Stomach (tissue), 4 donors: Measurements from ENCODE around the gene TFIP11.

ENCODE experiments used
- POLR2A ChIP-seq, 4 donors: fragments of 450-650 bp; IDR thresholded peaks; one replicate each; pipeline ENCODE4 v1.6.1; 2016; ENCODE audit warnings: antibody characterized with exemption in 4 of 4, control low read depth in 2 of 4, mild to moderate bottlenecking in 1 of 4, moderate library complexity in 1 of 4
- POLR2AphosphoS5 ChIP-seq, 3 donors: sonication (generic); formaldehyde crosslinking; IDR thresholded peaks; one replicate each; pipeline ENCODE4 v1.6.1; 2016; ENCODE audit warnings: antibody characterized with exemption in 3 of 3
- TF ChIP-seq, protein P1 (sequence below), 7 experiments: fragments of 450-650 bp in 4 of 7; fragments of 200-600 bp in 3 of 7; sonication (generic) in 3 of 7; IDR thresholded peaks; one replicate each; pipeline ENCODE4 v1.5.1; 2016 to 2019; ENCODE audit warnings: antibody characterized with exemption in 7 of 7, control low read depth in 2 of 7, mild to moderate bottlenecking in 1 of 7

DNA sequence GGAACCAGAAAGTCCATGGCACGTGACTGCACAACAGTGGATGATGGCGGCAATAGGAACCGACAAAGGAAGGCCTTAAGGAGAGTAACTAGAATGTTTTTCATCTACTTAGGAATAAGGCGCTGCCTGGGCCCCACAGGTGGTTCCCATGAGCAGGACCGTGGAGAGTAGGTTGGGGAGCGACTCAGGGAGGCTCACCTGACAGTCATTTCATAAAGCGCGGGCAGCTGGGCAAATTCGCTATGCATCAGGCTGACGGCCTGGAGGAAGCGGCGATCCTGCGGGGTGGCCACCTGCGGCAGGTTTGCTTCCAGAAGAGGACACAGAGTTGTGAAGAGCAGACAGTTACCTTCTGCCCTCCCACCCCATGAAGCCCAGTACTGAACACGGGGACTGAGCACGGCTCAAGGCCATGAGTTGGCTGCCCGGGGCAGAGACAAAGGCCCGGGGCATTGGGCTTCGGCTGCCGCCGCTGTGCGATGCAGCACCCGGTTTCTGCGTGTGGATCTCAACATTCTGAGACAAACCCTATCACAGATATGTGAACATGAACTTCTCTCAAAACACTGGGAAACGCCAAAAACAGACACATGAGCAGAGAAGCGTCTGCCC is 54.5 kb downstream of the TFIP11 start:
- no peak for TF ChIP-seq POLR2AphosphoS5 (IDR thresholded peaks at IDR 0.05)
- no peak for TF ChIP-seq POLR2A (IDR thresholded peaks at IDR 0.05)
- TF ChIP-seq, protein P1, sequence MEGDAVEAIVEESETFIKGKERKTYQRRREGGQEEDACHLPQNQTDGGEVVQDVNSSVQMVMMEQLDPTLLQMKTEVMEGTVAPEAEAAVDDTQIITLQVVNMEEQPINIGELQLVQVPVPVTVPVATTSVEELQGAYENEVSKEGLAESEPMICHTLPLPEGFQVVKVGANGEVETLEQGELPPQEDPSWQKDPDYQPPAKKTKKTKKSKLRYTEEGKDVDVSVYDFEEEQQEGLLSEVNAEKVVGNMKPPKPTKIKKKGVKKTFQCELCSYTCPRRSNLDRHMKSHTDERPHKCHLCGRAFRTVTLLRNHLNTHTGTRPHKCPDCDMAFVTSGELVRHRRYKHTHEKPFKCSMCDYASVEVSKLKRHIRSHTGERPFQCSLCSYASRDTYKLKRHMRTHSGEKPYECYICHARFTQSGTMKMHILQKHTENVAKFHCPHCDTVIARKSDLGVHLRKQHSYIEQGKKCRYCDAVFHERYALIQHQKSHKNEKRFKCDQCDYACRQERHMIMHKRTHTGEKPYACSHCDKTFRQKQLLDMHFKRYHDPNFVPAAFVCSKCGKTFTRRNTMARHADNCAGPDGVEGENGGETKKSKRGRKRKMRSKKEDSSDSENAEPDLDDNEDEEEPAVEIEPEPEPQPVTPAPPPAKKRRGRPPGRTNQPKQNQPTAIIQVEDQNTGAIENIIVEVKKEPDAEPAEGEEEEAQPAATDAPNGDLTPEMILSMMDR (IDR thresholded peaks at IDR 0.05), result no peak
